ENCODE data around the gene RERE. TPM values are rescaled to one million over a fixed set of nuclear protein-coding genes. Genes with fewer than 3 reads are reported as not detected.
"Not testable (repeated sequence)": the region's sequence is repeated elsewhere in the genome, so short reads cannot be mapped to it uniquely, and the experiment has no call there.

RERE gene
- total RNA-seq, 1 donor from 2014 or later: 124 TPM

DNA sequence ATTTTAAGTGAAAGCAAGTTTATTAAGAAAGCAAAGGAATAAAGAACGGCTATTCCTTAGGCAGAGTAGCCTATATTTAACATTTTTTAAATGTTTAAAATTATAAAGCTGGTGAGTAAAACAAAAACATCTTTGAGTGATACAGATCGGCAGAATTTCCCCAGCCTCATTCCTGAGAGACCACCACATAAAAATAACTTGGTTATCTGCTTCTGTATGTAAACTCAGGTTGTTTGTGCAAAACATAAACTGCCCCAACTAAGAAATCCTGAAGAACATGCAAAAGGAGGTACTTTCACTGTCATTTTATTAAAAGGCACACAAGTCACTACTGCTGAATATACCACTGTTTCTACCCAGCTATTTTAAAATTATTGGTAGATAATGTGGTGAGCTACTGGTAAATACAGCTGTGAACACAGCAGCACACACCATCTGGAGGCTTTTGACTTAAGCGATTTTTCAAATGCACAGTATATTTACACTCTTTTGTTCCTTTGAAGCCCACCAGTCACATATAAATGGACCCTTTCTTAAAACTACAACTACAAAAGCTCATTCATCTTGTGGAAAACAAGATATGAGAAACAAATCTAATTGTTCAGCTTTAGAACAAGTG is 119.3 kb downstream of the RERE start:
- DNase-seq (ENCODE audit: low read depth): no peak
- no peak for FAIRE-seq
- peaks cover 54% of the 10 kb centered on the region for H4K20me1 ChIP-seq (ENCODE audit: insufficient read depth, low read length)
- peaks cover 87% of the 10 kb centered on the region for H3K79me2 ChIP-seq (ENCODE audit: insufficient read depth, low read length)
- H3K4me3 Mint-ChIP-seq (ENCODE audit: unreplicated experiment): no peak overlapping the region
- no peaks in the 10 kb centered on the region for H3K27me3 ChIP-seq (ENCODE audit: insufficient read depth, low read length)
- no peak overlapping the region for H3K4me3 ChIP-seq (ENCODE audit: insufficient read depth, low read depth, low read length)
- no peaks in the 10 kb centered on the region for H3K9me3 ChIP-seq (ENCODE audit: insufficient read depth, low read depth, low read length)
- H2AFZ ChIP-seq (ENCODE audit: low read depth, low read length): no peak overlapping the region
- no peak overlapping the region for H3K27ac ChIP-seq (ENCODE audit: low read depth, low read length)
- peaks cover 33% of the 10 kb centered on the region for H3K4me1 Mint-ChIP-seq (ENCODE audit: low read depth, unreplicated experiment)
- no peaks in the 10 kb centered on the region for H3K27me3 Mint-ChIP-seq (ENCODE audit: low read depth, unreplicated experiment)
- no peak overlapping the region for H3K9ac ChIP-seq (ENCODE audit: low read length)
- H3K4me1 ChIP-seq (ENCODE audit: insufficient read depth, low read length): peaks cover 16% of the 10 kb centered on the region
- TF ChIP-seq, protein P1, sequence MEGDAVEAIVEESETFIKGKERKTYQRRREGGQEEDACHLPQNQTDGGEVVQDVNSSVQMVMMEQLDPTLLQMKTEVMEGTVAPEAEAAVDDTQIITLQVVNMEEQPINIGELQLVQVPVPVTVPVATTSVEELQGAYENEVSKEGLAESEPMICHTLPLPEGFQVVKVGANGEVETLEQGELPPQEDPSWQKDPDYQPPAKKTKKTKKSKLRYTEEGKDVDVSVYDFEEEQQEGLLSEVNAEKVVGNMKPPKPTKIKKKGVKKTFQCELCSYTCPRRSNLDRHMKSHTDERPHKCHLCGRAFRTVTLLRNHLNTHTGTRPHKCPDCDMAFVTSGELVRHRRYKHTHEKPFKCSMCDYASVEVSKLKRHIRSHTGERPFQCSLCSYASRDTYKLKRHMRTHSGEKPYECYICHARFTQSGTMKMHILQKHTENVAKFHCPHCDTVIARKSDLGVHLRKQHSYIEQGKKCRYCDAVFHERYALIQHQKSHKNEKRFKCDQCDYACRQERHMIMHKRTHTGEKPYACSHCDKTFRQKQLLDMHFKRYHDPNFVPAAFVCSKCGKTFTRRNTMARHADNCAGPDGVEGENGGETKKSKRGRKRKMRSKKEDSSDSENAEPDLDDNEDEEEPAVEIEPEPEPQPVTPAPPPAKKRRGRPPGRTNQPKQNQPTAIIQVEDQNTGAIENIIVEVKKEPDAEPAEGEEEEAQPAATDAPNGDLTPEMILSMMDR (IDR thresholded peaks at IDR 0.05; ENCODE audit: insufficient read depth, low read depth, low read length): no peak
- TF ChIP-seq EZH2 (IDR thresholded peaks at IDR 0.05; ENCODE audit: insufficient read depth, low read length): no peak
- H3K36me3 Mint-ChIP-seq (ENCODE audit: low read depth, unreplicated experiment): peaks cover 1% of the 10 kb centered on the region
- H3K4me2 ChIP-seq (ENCODE audit: low read length): no peak overlapping the region
- no peaks in the 10 kb centered on the region for H3K9me3 Mint-ChIP-seq (ENCODE audit: unreplicated experiment)
- no peak overlapping the region for H3K27ac Mint-ChIP-seq (ENCODE audit: unreplicated experiment)
- no peaks in the 10 kb centered on the region for H3K36me3 ChIP-seq (ENCODE audit: insufficient read depth, low read length)

DNA sequence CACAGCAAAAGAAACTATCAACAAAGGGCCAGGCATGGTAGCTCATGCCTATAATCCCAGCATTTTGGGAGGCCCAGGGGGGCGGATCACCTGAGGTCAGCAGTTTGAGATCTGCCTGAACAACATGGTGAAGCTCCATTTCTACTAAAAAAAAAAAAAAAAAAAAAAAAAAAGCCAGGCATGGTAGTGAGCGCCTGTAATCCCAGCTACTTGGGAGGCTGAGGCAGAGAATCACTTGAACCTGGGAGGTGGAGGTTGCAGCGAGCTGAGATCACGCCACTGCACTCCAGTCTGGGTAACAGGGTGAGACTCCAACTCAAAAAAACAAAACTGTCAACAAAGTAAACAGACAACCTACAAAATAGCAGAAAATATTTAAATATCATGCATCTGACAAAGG is 122.0 kb downstream of the RERE start:
- H3K27me3 ChIP-seq (ENCODE audit: insufficient read depth, low read length); H3K9ac ChIP-seq (ENCODE audit: low read length); H2AFZ ChIP-seq (ENCODE audit: low read depth, low read length); H3K9me3 ChIP-seq (ENCODE audit: insufficient read depth, low read depth, low read length); H3K27ac ChIP-seq (ENCODE audit: low read depth, low read length); H3K4me3 ChIP-seq (ENCODE audit: insufficient read depth, low read depth, low read length); H3K27me3 Mint-ChIP-seq (ENCODE audit: low read depth, unreplicated experiment); H3K4me2 ChIP-seq (ENCODE audit: low read length); DNase-seq (ENCODE audit: low read depth); H3K27ac Mint-ChIP-seq (ENCODE audit: unreplicated experiment); FAIRE-seq; H3K4me3 Mint-ChIP-seq (ENCODE audit: unreplicated experiment); H3K36me3 ChIP-seq (ENCODE audit: insufficient read depth, low read length); H3K36me3 Mint-ChIP-seq (ENCODE audit: low read depth, unreplicated experiment); H3K4me1 ChIP-seq (ENCODE audit: insufficient read depth, low read length); H3K9me3 Mint-ChIP-seq (ENCODE audit: unreplicated experiment): not testable (repeated sequence)
- H3K4me1 Mint-ChIP-seq (ENCODE audit: low read depth, unreplicated experiment): peaks cover 33% of the 10 kb centered on the region
- Histone ChIP-seq H4K20me1 (ENCODE audit: insufficient read depth, low read length) (peaks cover 67% of the 10 kb centered on the region), H3K79me2 (ENCODE audit: insufficient read depth, low read length) (peaks cover 91% of the 10 kb centered on the region)

DNA sequence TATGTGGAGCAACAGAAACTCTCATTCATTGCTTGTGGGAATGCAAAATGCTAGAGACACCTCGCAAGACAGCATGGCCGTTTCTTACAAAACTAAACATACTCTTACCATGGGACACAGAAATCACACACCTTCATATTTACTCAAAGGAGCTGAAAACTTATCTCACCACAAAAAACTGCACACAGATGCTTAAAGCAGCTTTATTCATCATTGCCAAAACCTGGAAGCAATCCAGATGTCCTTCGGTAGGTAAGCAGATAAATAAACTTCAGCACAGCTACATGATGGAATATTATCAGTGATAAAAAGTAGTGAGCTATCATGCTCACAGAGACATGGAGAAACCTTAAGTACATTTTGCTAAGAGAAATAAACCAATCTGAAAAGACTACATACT is 124.3 kb downstream of the RERE start:
- Histone ChIP-seq H4K20me1 (ENCODE audit: insufficient read depth, low read length) (peaks cover 59% of the 10 kb centered on the region), H3K27me3 (ENCODE audit: insufficient read depth, low read length) (no peaks in the 10 kb centered on the region), H3K79me2 (ENCODE audit: insufficient read depth, low read length) (peaks cover 81% of the 10 kb centered on the region), H3K4me2 (ENCODE audit: low read length) (no peak overlapping the region), H3K4me3 (ENCODE audit: insufficient read depth, low read depth, low read length) (no peak overlapping the region), H3K36me3 (ENCODE audit: insufficient read depth, low read length) (no peaks in the 10 kb centered on the region), H3K9me3 (ENCODE audit: insufficient read depth, low read depth, low read length) (no peaks in the 10 kb centered on the region), H3K4me1 (ENCODE audit: insufficient read depth, low read length) (no peaks in the 10 kb centered on the region), H2AFZ (ENCODE audit: low read depth, low read length) (no peak overlapping the region), H3K27ac (ENCODE audit: low read depth, low read length) (no peak overlapping the region), H3K9ac (ENCODE audit: low read length) (no peak overlapping the region)
- TF ChIP-seq EZH2 (IDR thresholded peaks at IDR 0.05; ENCODE audit: insufficient read depth, low read length): no peak
- TF ChIP-seq, protein P1 (IDR thresholded peaks at IDR 0.05; ENCODE audit: insufficient read depth, low read depth, low read length): no peak
- Mint-ChIP-seq H3K27ac (ENCODE audit: unreplicated experiment) (no peak overlapping the region), H3K9me3 (ENCODE audit: unreplicated experiment) (peaks cover 3% of the 10 kb centered on the region), H3K27me3 (ENCODE audit: low read depth, unreplicated experiment) (no peaks in the 10 kb centered on the region), H3K4me1 (ENCODE audit: low read depth, unreplicated experiment) (peaks cover 34% of the 10 kb centered on the region), H3K4me3 (ENCODE audit: unreplicated experiment) (no peak overlapping the region), H3K36me3 (ENCODE audit: low read depth, unreplicated experiment) (peaks cover 10% of the 10 kb centered on the region)
- FAIRE-seq: no peak
- DNase-seq (ENCODE audit: low read depth): no peak
